ENCODE data around the gene KCNK1. TPM values are rescaled to one million over a fixed set of nuclear protein-coding genes. Genes with fewer than 3 reads are reported as not detected.

Gene KCNK1
- total and polyA plus RNA-seq, 2 of the 8 experiments (the other 6 are each of a cell fraction or from before 2014, with no cell fraction given): 11.9 to 16.5 TPM

DNA sequence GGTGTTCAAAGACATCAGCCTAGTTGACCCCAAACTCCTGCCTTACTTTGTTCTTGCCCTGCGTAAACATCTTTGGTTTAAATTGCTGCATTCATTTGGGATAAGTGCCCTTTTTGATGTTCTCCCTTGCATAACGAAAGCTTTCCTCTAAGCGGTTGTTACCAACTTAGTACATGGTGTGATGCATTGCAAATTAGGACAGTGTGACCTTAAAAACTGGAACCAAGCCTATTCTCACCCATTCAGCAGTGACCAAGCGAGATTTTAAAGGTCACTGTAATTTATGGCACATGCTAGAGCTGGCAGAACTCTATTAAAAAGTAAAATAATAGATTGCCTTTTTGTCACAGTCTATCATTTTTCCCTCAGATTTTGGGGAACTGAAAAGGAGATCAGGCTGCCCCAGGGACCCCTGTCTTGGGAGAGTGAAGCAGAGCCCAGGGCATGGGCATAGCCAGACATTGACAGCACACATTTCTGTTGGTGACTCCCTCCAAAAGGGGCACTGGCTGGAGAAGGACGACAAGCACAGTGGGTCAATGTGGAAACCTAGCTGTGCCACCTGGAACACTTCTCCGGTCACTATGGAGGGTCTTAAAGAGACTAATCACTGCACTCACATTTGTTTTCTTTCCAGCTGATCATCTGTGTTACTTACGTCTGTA is 63.9 kb downstream of the KCNK1 start (continued):
- TF ChIP-seq HDAC2 (IDR thresholded peaks at IDR 0.05; ENCODE audit: borderline replicate concordance in 1 of 2, low read depth in 2 of 2, low read length in 2 of 2): no peak
- no peak for TF ChIP-seq MAFK (IDR thresholded peaks at IDR 0.05; ENCODE audit: low read depth, low read length)
- no peak for TF ChIP-seq RAD21 (IDR thresholded peaks at IDR 0.05 in 1 of 2, conservative IDR thresholded peaks at IDR 0.05 in 1 of 2; ENCODE audit: low read depth in 2 of 2, low read length in 2 of 2)
- TF ChIP-seq RBBP5 (IDR thresholded peaks at IDR 0.05; ENCODE audit: borderline replicate concordance, low read depth, low read length): no peak
- no peak for TF ChIP-seq EZH2 (IDR thresholded peaks at IDR 0.05; ENCODE audit: low read depth, low read length, severe bottlenecking)

Measured in H1 (cell line).